Esophagus (tissue), 2 donors: ENCODE results near the gene ZNF799. TPM values are rescaled to one million over a fixed set of nuclear protein-coding genes. Genes with fewer than 3 reads are reported as not detected.
"Not testable (repeated sequence)": the region's sequence is repeated elsewhere in the genome, so short reads cannot be mapped to it uniquely, and the experiment has no call there.

Experiments
- H3K27ac ChIP-seq, 2 donors: one replicate each; pipeline ENCODE4 v1.5.1; 2013; ENCODE audit warnings: low read depth in 2 of 2, mild to moderate bottlenecking in 2 of 2, inconsistent platforms in 1 of 2, low read length in 1 of 2, moderate library complexity in 1 of 2
- H3K27me3 ChIP-seq, 2 donors: one replicate each; pipeline ENCODE4 v1.6.1; 2013; ENCODE audit warnings: low read length in 2 of 2, control low read depth in 1 of 2, mild to moderate bottlenecking in 1 of 2; ENCODE audit not compliant: insufficient read depth in 2 of 2, control insufficient read depth in 1 of 2
- H3K36me3 ChIP-seq, 2 donors: one replicate each; pipeline ENCODE4 v1.6.1; 2013; ENCODE audit warnings: low read length in 1 of 2; ENCODE audit not compliant: control insufficient read depth in 2 of 2, insufficient read depth in 2 of 2
- H3K4me1 ChIP-seq, 2 donors: one replicate each; pipeline ENCODE4 v1.6.1; 2013; ENCODE audit warnings: low read length in 1 of 2; ENCODE audit not compliant: control insufficient read depth in 2 of 2, insufficient read depth in 2 of 2
- H3K4me3 ChIP-seq, 2 donors: one replicate each; pipeline ENCODE4 v1.5.1; 2013; ENCODE audit warnings: low read length in 2 of 2, mild to moderate bottlenecking in 2 of 2, low read depth in 1 of 2, moderate library complexity in 1 of 2
- H3K9me3 ChIP-seq, 2 donors: one replicate each; pipeline ENCODE4 v1.6.1; 2013; ENCODE audit warnings: mild to moderate bottlenecking in 2 of 2, low read depth in 1 of 2, low read length in 1 of 2, moderate library complexity in 1 of 2; ENCODE audit not compliant: control insufficient read depth in 2 of 2, insufficient read depth in 1 of 2
- whole genome bisulfite sequencing, 2 donors: extraction: QIAGEN DNeasy Blood & Tissue Kit; methylation state at CpG; one replicate each; pipeline ENCODE4 v1.1.7; 2013; 5-methylcytosine and 5-hydroxymethylcytosine counted together
- polyA plus RNA-seq, 2 donors: library from polyadenylated mRNA; stranded (reverse); fragments of 200-250 nt; gene quantifications; one replicate each; pipeline ENCODE4 v1.2.3, GENCODE V29; 2013
- donor health status: healthy with polysubstance abuse.
- donor health status: Bipolar disorder and iron deficiency.

The ZNF799 gene
- polyA plus RNA-seq, 2 donors: 1.5 to 3.3 TPM

DNA sequence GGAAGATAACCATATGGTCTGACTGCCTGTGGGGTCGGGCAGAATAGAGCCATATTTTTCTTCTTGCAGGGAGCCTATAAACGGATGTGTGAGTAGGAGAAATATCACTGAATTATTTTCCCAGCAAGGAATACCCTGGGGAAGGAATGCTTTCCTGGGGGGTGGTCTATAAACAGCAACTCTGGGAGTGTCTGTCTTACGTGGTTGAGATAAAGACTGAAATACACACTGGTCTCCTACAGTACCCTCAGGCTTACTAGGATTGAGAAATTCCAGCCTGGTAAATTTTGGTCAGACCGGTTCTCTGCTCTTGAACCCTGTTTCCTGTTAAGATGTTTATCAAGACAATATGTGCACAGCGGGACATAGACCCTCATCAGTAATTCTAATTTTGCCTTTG is 16.2 kb upstream of the ZNF799 start:
- not testable (repeated sequence) for H3K27me3 ChIP-seq, H3K27ac ChIP-seq, H3K4me3 ChIP-seq, H3K36me3 ChIP-seq, H3K4me1 ChIP-seq
- H3K9me3 ChIP-seq: peaks cover 0 to 11% of the 10 kb centered on the region in 2 donors
- WGBS, 2 donors: 91 to 96% methylated on average over 5 of the region's 5 CpGs

DNA sequence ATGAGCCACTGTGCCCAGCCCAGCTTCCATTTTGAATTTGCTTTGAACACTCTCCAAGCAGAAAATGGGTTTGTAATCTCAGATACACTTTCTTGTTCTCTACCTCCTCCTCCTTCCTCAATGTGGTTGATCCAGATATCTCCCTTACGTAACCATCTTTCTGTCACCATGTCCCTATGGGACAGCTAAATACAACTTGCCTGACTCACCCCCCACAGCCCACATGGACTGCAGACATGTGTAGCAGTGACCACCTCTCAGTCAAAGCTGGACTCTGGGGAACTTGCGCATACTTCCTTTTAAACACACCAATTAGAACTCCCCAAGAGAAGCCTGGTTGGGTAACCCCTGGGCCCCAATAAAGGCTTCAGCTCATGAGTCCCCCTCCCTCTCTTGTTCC is 10.8 kb upstream of the ZNF799 start:
- H3K4me1 ChIP-seq: no peaks in the 10 kb centered on the region
- no peak overlapping the region for H3K4me3 ChIP-seq
- peaks cover 0 to 8% of the 10 kb centered on the region in 2 donors for H3K9me3 ChIP-seq
- WGBS, 2 donors: 95 to 96% methylated on average over 2 of the region's 2 CpGs
- H3K27me3 ChIP-seq: no peaks in the 10 kb centered on the region
- H3K36me3 ChIP-seq: no peaks in the 10 kb centered on the region
- no peak overlapping the region for H3K27ac ChIP-seq

DNA sequence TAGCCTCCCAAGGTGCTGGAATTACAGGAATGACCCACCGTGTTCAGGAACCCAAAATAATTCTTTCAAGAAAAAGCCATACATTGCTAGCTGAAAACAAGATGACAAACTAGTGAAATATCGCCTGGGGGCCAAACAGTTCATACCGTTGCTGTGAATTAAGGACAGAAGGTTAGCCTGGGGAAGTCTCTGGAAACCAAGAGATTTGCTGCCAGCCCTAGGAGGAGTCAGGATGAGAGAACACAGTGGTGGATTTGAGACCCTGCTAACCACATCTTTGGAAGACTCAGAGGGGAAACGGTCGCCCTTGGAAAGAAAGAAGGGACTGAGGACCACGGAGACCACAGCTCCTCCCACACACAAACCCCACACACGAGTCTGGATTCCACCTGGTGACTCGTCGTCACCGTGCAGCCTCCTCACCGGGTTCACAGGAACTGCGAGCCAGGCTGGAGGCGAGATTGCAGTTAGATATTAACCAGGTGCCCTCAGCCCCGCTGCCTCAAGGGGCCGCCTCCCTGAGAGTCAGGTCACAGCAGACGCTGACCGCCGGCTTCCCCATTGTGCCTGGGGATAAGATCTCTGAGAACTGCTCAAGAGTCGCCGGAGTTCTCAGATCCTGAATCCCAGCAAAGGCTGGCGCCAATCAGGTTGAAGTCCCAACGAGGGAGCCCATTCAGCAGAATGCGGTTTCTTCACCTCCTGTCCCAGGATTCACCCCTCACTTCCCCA is 1.0 kb downstream of the ZNF799 start:
- not testable (repeated sequence) for H3K27me3 ChIP-seq, H3K9me3 ChIP-seq, H3K36me3 ChIP-seq, H3K4me1 ChIP-seq
- H3K4me3 ChIP-seq: peak overlapping the region; percentile 66 to 88
- 2 to 3% methylated on average over 20 to 23 of the region's 23 CpGs for WGBS, 2 donors
- H3K27ac ChIP-seq: peak overlapping the region; percentile 86 to 95

DNA sequence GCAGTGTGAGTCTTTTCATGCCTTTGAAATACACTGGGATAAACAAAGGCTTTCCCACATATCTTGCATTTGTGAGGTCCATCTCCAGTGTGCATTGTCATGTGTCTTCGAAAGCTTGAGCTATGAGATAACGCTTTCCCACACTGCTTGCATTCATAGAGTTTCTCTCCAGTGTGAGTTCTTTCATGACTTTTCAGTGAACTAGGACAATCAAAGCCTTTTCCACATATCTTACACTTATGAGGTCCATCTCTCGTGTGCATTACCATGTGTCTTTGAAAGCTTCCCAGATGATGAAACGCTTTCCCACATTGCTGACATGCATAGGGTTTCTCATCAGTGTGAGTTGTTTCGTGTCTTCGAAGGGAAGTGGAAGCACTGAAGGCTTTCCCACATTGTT is 9.9 kb downstream of the ZNF799 start:
- H3K27me3 ChIP-seq, H3K27ac ChIP-seq, H3K9me3 ChIP-seq, H3K4me1 ChIP-seq, H3K36me3 ChIP-seq, H3K4me3 ChIP-seq: not testable (repeated sequence)
- WGBS, 2 donors: 97 to 98% methylated on average over 6 of the region's 6 CpGs

DNA sequence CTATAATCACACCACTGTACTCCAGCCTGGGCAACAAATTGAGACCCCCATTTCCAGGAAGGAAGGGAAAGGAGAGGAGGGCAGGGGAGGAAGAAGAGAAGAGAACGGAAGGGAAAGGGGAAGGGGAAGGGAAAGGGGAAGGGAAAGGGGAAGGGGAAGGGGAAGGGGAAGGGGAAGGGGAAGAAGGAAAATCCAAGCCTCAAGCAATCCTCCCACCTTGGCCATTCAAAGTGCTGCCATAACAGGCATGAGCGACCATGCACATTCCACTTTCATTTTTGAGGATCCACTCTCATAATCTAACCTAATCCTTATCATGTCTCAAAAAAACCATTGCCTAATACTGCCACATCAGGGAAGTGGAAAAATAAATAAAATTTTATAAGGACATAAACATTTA is 14.7 kb downstream of the ZNF799 start:
- H3K9me3 ChIP-seq, H3K4me3 ChIP-seq, H3K27ac ChIP-seq, H3K27me3 ChIP-seq, H3K4me1 ChIP-seq, H3K36me3 ChIP-seq: not testable (repeated sequence)
- whole genome bisulfite sequencing, 2 donors: 91 to 96% methylated on average over 1 to 2 of the region's 2 CpGs

DNA sequence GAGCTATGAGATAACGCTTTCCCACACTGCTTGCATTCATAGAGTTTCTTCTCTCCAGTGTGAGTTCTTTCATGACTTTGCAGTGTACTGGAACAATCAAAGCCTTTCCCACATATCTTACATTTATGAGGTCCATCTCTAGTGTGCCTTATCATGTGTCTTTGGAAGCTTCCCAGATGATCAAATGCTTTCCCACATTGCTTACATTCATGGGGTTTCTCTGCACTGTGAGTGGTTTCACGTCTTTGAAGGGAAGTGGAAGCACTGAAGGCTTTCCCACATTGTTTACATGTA is 20.7 kb downstream of the ZNF799 start:
- H3K9me3 ChIP-seq: peaks cover 4 to 13% of the 10 kb centered on the region in 2 donors

DNA sequence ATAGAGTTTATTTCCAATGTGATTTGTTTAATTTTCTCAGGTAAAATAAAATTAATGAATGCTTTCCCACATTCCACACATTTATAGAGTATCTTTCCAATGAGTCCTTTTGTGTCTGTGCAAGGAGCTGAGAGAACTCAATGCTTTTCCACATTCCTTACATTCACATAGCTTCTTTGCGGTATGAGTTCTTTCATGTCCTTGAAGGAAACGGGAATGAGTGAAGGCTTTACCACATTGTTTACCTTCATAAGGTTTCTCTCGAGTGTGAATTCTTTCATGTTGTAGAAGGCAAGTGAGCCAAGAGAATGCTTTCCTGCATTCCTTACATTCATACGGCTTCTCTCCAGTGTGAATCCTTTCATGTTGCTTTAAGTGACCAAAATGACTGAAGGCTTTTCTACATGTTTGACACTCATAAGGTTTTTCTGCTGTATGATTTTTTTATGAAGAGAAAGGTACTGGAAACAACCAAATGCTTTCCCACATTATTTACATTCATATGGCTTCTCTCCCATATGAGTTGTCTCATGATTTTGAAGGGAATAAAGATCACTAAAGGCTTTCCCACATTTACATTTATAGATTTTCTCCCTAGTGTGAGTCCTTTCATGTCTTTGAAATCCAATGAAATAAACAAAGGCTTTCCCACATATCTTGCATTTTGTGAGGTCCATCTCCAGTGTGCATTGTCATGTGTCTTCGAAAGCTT is 21.2 kb downstream of the ZNF799 start:
- H3K9me3 ChIP-seq: peaks cover 4 to 13% of the 10 kb centered on the region in 2 donors
- no peaks in the 10 kb centered on the region for H3K27me3 ChIP-seq
- no peaks in the 10 kb centered on the region for H3K4me1 ChIP-seq
- 88 to 93% methylated on average over 5 of the region's 5 CpGs for WGBS, 2 donors
- no peak overlapping the region for H3K4me3 ChIP-seq
- H3K36me3 ChIP-seq: peaks cover 3 to 6% of the 10 kb centered on the region in 2 donors
- H3K27ac ChIP-seq: no peak overlapping the region

More for the DNA sequence above, 20.7 kb downstream of the ZNF799 start:
- WGBS, 2 donors: 81 to 89% methylated on average over 2 of the region's 2 CpGs
- H3K36me3 ChIP-seq: peaks cover 3 to 6% of the 10 kb centered on the region in 2 donors
- no peaks in the 10 kb centered on the region for H3K4me1 ChIP-seq
- H3K4me3 ChIP-seq: no peak overlapping the region
- no peaks in the 10 kb centered on the region for H3K27me3 ChIP-seq
- H3K27ac ChIP-seq: no peak overlapping the region

DNA sequence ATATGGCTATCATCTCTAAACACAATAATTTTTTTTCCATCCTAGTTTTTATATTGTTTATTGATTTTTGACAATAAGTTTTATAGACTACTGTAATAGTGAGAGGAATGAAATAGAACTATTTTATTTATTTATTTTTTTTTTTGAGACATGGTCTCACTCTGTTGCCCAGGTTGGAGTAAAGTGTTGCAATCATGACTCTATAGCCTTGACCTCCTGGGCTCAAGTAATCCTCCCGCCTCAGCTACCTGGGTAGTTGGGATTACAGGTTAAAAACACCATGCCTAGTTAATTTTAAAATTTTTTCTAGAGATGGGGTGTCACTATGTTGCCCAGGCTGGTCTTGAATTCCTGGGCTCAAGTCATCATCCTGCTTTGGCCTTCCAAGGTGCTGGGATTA is 27.0 kb downstream of the ZNF799 start:
- no peak overlapping the region for H3K4me3 ChIP-seq
- no peaks in the 10 kb centered on the region for H3K4me1 ChIP-seq
- no peaks in the 10 kb centered on the region for H3K36me3 ChIP-seq
- H3K27ac ChIP-seq: no peak overlapping the region
- 88 to 91% methylated on average over 1 of the region's 1 CpG for WGBS, 2 donors
- H3K27me3 ChIP-seq: no peaks in the 10 kb centered on the region
- peaks cover 4 to 6% of the 10 kb centered on the region in 2 donors for H3K9me3 ChIP-seq

DNA sequence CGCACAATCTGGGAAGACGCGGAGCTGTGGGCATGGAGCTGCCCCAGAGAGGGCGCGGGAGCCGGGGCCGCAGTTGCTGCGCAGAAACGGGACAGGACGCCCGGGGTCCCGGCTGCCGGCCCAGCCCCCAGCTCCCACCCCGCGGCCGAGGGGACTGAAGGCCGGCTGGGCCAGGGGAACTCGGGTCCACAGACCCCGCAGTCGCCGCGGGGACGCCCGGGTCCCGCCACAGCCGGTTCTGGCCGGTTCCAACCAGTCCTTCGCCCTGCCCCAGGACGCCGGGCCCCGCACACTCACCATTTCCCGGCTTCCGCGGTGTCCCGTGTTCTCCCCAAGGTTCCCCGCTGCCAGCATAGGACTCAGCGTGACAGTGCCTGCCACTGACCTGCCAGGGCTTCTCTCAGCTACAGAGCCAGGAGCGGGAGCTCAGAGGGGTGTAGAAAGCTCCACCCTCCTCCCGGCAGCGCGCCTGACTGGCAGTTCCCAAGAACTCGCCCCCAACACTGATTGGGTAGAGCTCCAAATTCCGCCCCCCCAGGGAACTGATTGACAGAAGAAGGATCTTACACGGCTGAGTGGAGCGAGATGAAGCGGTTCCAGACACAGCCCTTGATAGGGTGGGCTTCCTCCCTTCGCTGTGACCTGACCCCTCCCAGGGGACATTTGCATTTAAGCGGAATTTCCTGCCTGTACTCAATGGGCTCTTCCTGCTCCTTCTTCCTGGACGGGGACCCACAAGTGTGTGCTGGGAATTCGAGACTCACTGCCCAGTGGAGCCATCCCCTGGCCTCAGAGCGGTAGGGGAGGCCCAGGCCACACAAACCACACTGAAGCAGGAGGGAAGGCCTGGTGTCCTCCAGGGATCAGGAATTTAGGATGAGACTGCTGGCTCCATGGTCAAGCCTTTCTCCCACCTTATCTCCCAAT is 35.6 kb downstream of the ZNF799 start, which contains the start of gene ZNF442:
Gene ZNF442 (minus strand): TSS at position 448 of the 927 bp plus-strand sequence. CDS start 2,052 bp downstream, outside the sequence.
- H3K4me3 ChIP-seq: peak within 1 kb of the TSS; percentile 72 to 91
- peak within 1 kb of the TSS; percentile 79 to 90 for H3K27ac ChIP-seq
- H3K4me1 ChIP-seq: no peaks in the 10 kb centered on the region
- no peaks in the 10 kb centered on the region for H3K9me3 ChIP-seq
- no peaks in the 10 kb centered on the region for H3K27me3 ChIP-seq
- 1 to 2% methylated on average over 31 to 51 of the region's 51 CpGs for WGBS, 2 donors
- no peaks in the 10 kb centered on the region for H3K36me3 ChIP-seq
